Adrenal gland (tissue), 5 donors: ENCODE measurements around the gene TBC1D9.

ENCODE experiments used
- CTCF ChIP-seq, 6 experiments: fragments of 450-650 bp in 4 of 6; fragments of 200-600 bp in 2 of 6; sonication (generic) in 1 of 6; IDR thresholded peaks; 1 replicate in 5 of 6; 2 replicates in 1 of 6; pipeline versions ENCODE4 v1.5.1 to v1.8.0; 2016 to 2021; ENCODE audit warnings: antibody characterized with exemption in 6 of 6, mild to moderate bottlenecking in 2 of 6, moderate library complexity in 1 of 6
- POLR2A ChIP-seq, 2 donors: fragments of 450-650 bp; IDR thresholded peaks; one replicate each; pipeline ENCODE4 v1.6.1; 2017; ENCODE audit warnings: antibody characterized with exemption in 2 of 2, mild to moderate bottlenecking in 2 of 2, moderate library complexity in 1 of 2
- donor health status: DM: no; HTN: no; CAD: no.

- TF ChIP-seq CTCF (IDR thresholded peaks at IDR 0.05) (no peak), POLR2A (IDR thresholded peaks at IDR 0.05) (no peak)
Measured at GRCh38 chr4:140719022-140719421, 37.2 kb downstream of the TBC1D9 start.
